ENCODE measurements around the gene PTCHD1.

The PTCHD1 gene

GRCh38 chrX:23422912-23423311, 88.3 kb downstream of the PTCHD1 start:
- Histone ChIP-seq H3K27ac (ENCODE audit: low read depth, low read length) (no peak overlapping the region), H3K9ac (ENCODE audit: low read depth, low read length) (no peak overlapping the region)
- no CpG with 5 or more reads among the region's 1 CpG for WGBS

DNA sequence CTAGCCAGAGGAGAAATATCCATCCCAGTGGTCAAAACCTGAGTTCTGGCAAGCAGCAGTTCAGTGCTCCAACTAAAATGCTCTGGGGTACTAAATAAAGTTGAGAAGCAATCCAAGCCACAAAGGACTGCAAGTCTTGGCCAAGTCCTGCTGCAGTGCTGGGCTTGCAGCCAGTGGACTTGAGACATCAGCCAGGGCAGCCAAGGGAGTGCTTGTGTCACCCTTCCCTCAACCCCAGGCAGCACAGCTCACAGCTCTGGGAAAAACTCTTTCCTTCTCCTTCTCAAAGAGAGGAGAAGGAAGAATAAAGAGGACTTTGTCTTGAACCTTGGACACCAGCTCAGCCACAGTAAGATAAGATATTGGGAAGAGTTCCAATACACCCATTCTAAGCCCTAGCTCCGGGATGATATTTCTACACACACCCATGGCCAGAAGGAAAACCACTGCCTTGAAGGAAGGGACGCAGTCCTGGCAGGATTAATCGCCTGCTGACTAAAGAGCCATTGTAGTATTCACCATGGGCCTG, 99.8 kb downstream of the PTCHD1 start:
- Histone ChIP-seq H3K36me3 (ENCODE audit: insufficient read depth, low read length) (no peaks in the 10 kb centered on the region), H3K27me3 (ENCODE audit: insufficient read depth, low read length) (no peaks in the 10 kb centered on the region), H3K27ac (ENCODE audit: low read depth, low read length) (no peak overlapping the region), H3K4me3 (ENCODE audit: low read length) (no peak overlapping the region), H3K4me1 (ENCODE audit: insufficient read depth, low read length) (peaks cover 17% of the 10 kb centered on the region), H3K9me3 (ENCODE audit: insufficient read depth, low read depth, low read length) (no peaks in the 10 kb centered on the region), H3K9ac (ENCODE audit: low read depth, low read length) (no peak overlapping the region)
- WGBS: 82% methylated on average over 3 of the region's 3 CpGs

More at GRCh38 chrX:23422912-23423311, 88.3 kb downstream of the PTCHD1 start:
- H3K36me3 ChIP-seq (ENCODE audit: insufficient read depth, low read length): no peaks in the 10 kb centered on the region
- no peaks in the 10 kb centered on the region for H3K27me3 ChIP-seq (ENCODE audit: insufficient read depth, low read length)
- H3K9me3 ChIP-seq (ENCODE audit: insufficient read depth, low read depth, low read length): no peaks in the 10 kb centered on the region
- H3K4me3 ChIP-seq (ENCODE audit: low read length): no peak overlapping the region
- H3K4me1 ChIP-seq (ENCODE audit: insufficient read depth, low read length): no peaks in the 10 kb centered on the region

DNA sequence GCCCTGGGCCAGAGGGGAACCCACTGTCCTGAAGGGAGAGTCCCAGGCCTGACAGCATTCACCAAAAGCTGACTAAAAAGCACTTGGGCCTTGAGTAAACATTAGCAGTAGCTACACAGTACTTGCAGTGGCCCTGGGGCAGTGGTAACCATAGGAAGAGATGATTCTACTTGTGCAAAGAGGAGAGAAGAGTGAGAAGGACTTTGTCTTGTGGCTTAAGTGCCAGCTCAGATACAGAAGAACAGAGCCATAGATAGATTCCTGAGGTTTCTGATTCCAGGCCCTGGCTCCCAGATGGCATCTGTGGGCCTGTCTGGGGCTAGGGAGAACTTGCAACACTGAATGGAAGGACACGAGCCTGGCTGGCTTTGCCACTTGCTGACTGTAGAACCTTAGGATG, 100.5 kb downstream of the PTCHD1 start:
- H3K4me3 ChIP-seq (ENCODE audit: low read length): no peak overlapping the region
- no peak overlapping the region for H3K27ac ChIP-seq (ENCODE audit: low read depth, low read length)
- H3K36me3 ChIP-seq (ENCODE audit: insufficient read depth, low read length): no peaks in the 10 kb centered on the region
- 91% methylated on average over 1 of the region's 1 CpG for WGBS
- H3K27me3 ChIP-seq (ENCODE audit: insufficient read depth, low read length): no peaks in the 10 kb centered on the region
- H3K4me1 ChIP-seq (ENCODE audit: insufficient read depth, low read length): peaks cover 17% of the 10 kb centered on the region
- no peaks in the 10 kb centered on the region for H3K9me3 ChIP-seq (ENCODE audit: insufficient read depth, low read depth, low read length)
- no peak overlapping the region for H3K9ac ChIP-seq (ENCODE audit: low read depth, low read length)

GRCh38 chrX:23435575-23435974, 100.9 kb downstream of the PTCHD1 start:
- Histone ChIP-seq H3K4me3 (ENCODE audit: low read length) (no peak overlapping the region), H3K27me3 (ENCODE audit: insufficient read depth, low read length) (no peaks in the 10 kb centered on the region), H3K9me3 (ENCODE audit: insufficient read depth, low read depth, low read length) (no peaks in the 10 kb centered on the region), H3K9ac (ENCODE audit: low read depth, low read length) (no peak overlapping the region), H3K36me3 (ENCODE audit: insufficient read depth, low read length) (no peaks in the 10 kb centered on the region), H3K27ac (ENCODE audit: low read depth, low read length) (no peak overlapping the region), H3K4me1 (ENCODE audit: insufficient read depth, low read length) (peaks cover 17% of the 10 kb centered on the region)
- WGBS: 94% methylated on average over 2 of the region's 2 CpGs

- Histone ChIP-seq H3K36me3 (ENCODE audit: insufficient read depth, low read length) (no peaks in the 10 kb centered on the region), H3K27me3 (ENCODE audit: insufficient read depth, low read length) (no peaks in the 10 kb centered on the region), H3K27ac (ENCODE audit: low read depth, low read length) (peak overlapping the region; percentile 84), H3K9me3 (ENCODE audit: insufficient read depth, low read depth, low read length) (no peaks in the 10 kb centered on the region), H3K9ac (ENCODE audit: low read depth, low read length) (peak overlapping the region; percentile 10; the same call in 1 of the 2 replicates), H3K4me1 (ENCODE audit: insufficient read depth, low read length) (peaks cover 17% of the 10 kb centered on the region), H3K4me3 (ENCODE audit: low read length) (no peak overlapping the region)
- 24% methylated on average over 1 of the region's 1 CpG for WGBS
Observed at GRCh38 chrX:23436875-23437274, 102.2 kb downstream of the PTCHD1 start.

- Histone ChIP-seq H3K36me3 (ENCODE audit: insufficient read depth, low read length) (no peaks in the 10 kb centered on the region), H3K27ac (ENCODE audit: low read depth, low read length) (no peak overlapping the region), H3K27me3 (ENCODE audit: insufficient read depth, low read length) (no peaks in the 10 kb centered on the region), H3K9me3 (ENCODE audit: insufficient read depth, low read depth, low read length) (no peaks in the 10 kb centered on the region), H3K4me1 (ENCODE audit: insufficient read depth, low read length) (no peaks in the 10 kb centered on the region), H3K9ac (ENCODE audit: low read depth, low read length) (no peak overlapping the region), H3K4me3 (ENCODE audit: low read length) (no peak overlapping the region)
- whole genome bisulfite sequencing: no CpG with 5 or more reads among the region's 3 CpGs
Observed at GRCh38 chrX:23451266-23451665, 116.6 kb downstream of the PTCHD1 start.

Data from HUES64 (cell line).